Stimulated activated CD4-positive, alpha-beta T cell treated with anti-CD3 and anti-CD28 coated beads, Interleukin-12 subunit alpha, Interleukin-12 subunit beta, amount 100 ng/mL, for 48 hours (primary cell): ENCODE measurements around the gene DICER1.

Source experiments
- DNase-seq, 3 donors: peaks; one replicate each; pipeline ENCODE4 v3.0.0-alpha.2; 2020; ENCODE audit warnings: low read depth in 2 of 3, low spot score in 1 of 3

The DICER1 gene

DNA sequence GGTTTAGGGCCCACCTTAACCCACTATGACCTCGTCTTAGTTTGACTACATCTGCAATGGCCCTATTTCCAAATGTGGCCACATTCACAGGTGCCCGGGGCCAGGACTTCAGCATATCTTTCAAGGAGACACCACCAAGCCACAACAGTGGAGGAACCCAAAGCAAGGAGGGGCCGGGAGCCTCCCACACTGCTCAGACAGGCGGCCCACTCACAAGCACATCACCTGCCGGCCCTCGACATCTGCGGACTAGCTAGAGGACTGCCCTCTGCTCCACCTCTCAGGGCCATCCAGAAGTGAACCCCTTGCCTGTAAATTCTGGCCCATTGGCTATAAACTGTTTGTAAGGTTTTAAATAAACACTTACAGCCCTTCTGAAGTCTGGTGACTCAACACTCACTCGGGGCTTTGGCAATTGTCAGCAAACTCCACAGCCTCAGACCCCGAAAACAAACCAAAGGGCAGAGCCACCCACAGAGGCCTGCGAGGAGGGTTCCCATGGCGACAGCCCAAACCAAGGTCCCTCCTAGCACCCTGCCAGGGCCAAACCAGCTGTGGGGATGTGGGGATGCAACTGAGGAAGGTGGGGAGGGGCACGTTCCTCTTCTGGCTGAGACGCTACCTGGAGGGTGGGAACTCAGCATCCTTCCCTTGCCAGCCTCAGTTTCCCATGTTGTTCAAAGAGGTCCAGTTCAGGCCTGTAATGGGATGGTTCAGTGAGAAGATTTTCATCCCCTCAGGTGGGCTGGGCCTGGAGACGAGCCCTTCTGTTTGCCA lies 95.8 kb downstream of the DICER1 start:
- no peak for DNase-seq

DNA sequence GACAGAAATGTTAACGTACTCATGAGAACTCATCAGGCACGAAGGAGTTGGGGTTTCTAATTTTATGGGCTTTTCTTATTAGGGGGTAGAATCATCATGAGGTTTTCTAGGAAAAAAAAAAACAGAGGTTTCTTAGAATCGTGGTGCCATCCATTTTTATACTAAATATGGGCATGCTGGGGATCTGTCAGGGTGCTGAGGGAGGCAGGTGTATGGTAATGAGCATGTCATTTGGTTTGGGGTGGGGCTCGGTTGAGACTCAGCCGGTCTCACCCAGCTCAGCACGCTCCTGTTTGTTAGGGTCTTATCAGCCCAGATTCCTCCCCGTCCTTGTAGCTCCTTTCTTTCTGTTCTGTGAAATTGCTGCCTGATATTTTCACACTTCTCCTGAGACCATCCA lies 98.2 kb downstream of the DICER1 start:
- DNase-seq, result no peak

GRCh38 chr14:95058491-95058890 lies 98.8 kb downstream of the DICER1 start:
- no peak for DNase-seq

DNA sequence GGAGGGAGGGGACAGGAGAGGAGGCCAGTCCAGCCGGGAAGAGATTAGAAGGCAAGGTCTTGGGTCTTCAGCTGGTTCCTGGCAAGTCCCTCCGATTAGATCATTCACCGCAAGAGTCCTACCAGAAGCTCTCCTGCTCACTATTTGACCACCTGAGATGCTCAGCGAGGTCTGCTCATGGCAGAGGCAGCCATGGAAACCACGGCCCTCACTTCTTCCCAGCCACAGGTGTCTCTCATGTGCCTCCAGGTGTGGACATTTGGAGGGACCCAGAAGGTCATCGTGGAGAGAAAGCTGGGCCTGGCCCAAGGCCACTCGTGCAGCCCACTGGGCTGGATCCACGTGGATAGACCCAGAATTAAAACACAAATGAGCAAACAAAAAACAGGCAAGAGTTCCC lies 99.5 kb downstream of the DICER1 start:
- no peak for DNase-seq

- no peak for DNase-seq
These were observed 100.2 kb downstream of the DICER1 start for GRCh38 chr14:95057147-95057546.

GRCh38 chr14:95056476-95056875 lies 100.9 kb downstream of the DICER1 start:
- DNase-seq, result no peak

- DNase-seq, result no peak
These were observed 102.0 kb downstream of the DICER1 start for GRCh38 chr14:95055318-95055717.

GRCh38 chr14:95054346-95055280 lies 102.7 kb downstream of the DICER1 start:
- no peak for DNase-seq

DNA sequence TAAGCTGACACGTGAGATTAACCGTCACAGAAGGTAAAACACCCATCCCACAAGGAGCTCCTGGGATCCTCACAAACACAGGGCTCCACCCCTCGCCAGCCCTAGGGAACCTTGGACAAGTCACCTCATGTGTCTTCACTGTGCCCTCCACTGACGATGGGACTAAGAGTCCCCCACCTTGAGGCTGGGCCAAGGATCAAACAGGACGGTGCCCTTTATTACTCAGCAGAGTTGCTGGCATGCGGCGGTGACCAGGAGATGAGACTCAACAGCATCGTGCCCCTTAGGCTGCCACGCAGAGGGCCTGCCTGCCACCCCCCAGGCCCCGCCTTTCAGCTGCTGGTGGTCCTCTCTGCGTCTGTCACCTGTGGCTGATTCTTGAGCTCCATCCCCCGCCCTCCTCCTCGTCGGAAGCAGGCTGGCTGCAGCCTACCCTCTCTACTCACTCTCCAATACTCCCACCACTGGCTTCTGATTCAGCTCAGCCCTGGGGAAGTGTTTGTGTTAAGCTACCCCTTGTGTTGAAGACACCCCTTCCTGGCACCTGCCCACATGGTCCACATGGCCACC lies 105.2 kb downstream of the DICER1 start:
- DNase-seq, result no peak

GRCh38 chr14:95049952-95050351 lies 107.4 kb downstream of the DICER1 start:
- DNase-seq, result no peak

DNA sequence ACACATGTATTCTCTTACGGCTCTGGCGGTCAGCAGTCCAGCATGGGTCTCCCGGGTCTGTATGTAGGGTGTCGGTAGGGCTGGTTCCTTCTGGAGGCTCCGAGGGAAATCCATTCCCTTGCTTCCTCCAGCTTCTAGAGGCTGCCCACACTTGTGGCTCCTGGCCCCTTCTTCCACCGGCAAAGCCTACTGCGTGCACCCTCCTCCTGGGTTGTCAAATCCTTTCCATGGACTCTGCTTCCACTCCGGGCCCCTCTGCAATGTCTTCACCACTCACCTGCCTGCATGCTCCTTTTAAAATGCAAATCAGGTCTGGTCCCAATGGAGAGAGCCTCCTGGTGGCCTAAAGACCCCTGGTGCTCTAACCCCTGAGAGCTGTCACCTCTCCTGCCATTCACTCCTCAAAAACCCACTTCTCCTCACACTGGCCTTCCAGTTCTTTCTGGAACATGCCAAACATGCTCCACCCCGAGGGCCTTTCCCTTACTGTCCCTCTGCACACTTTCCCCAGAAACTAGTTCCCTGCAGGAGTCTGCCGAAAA lies 108.5 kb downstream of the DICER1 start:
- no peak for DNase-seq

DNA sequence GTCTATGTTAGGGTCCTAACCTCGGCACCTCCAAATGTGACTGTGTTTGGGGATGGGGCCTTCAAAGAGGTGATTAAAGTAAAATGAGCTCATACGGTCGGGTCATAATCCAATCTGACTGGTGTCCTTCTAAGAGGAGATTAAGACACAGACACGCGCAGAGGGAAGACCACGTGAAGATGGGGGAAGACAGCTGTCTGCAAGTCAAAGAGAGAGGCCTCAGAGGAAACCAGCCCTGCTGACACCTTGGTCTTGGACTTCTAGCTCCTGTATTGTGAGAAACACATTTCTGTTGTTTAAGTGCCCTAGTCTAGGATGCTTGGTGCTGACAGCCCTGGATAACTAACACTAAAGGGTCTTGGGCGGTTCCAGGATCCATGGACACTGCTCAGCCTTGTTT lies 109.6 kb downstream of the DICER1 start:
- no peak for DNase-seq

- DNase-seq, result no peak
These were observed 110.3 kb downstream of the DICER1 start for GRCh38 chr14:95046711-95047681.

GRCh38 chr14:95045836-95046430 lies 111.4 kb downstream of the DICER1 start:
- no peak for DNase-seq

DNA sequence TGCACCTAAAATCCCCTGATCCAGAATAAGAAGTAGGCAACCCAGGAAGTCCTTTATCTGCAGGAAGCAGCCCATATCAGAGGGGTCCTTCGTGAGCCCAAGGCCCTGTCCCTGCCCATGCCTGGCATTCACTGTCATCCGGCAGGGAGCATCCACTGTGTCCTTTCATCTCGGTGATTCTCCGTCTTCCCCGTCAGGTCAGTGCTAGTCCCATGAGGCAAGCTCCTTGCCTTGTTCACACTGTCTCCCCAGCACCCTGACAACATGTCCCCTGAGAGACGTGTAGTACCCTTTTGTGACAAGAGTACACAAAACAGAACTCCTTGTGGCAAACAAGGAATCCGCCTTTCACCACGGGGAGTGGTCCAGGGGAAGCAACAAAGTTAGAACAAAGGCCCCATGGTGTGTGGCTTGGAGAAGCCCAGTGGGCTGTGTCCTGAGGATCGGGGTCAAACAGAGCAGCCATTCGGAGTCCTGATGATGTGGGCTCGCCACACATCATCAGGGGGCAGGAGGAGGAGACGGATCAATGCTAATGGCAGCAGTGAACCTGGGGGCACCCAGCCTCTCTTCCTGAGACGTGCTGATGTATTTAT lies 112.1 kb downstream of the DICER1 start:
- no peak for DNase-seq

DNA sequence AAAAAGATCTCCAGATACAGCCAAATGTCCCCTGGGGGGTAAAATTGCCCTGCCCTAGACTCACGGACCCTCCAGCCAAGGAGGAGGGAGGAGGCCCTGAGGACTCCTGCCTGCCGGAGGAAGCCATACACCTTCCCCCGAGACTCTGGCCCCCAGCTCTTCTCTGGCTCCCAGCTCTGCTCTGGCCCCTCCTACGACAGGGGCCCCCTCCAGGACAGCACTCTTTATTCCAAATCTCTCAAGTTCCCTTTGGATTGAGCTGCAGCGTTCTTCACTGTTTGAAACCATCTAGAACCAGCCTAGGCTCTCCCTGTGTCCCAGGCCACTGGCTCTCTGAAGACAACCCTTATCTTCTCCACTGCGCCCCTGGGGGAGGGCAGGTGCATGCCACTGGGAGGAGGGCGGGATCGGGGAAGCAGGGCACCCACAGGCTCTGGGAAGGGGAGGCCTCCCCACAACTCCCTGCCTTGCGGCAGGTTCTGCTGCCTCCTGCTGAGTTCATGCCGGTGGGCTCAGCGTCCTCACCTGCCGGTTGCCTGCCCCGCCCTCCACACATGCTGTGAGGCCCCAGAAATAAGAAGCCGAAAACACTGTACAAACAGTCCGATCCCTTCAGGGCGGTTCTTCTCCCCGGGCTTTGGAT lies 112.7 kb downstream of the DICER1 start:
- no peak for DNase-seq

DNA sequence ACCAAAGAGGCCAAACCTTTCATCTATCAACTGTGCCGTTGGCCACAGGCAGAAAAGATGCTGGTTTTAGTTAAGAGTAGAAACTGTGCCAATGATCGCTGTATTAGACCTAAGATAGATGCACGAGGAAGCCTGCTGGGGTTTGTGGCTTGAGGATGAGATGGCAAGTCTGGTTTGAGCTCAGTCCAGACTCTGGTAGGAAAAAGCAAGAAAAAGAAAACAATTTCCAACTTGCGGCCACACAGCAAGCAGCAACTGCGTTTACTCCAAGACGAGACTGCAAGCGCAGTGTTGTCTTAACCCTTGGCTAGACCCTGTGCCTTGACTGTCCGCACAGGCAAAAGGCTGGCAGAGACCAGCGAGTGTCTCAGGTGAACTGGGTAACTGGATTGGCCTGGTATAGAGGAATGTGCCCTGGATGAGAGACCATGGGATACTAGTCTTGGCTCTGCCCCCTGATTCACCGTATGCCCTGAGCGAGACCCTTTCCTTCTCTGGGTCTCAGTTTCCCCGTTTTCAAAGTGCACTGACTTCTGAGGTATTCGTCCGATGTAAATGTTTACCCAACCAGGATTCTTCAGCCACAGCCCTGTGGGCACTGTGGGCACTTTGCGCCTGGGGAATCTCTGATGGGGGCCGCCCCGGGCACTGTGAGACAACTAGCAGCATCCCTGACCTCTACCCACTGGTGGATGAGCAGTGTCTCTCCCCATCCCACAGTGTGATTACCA lies 113.4 kb downstream of the DICER1 start:
- DNase-seq, result no peak

DNA sequence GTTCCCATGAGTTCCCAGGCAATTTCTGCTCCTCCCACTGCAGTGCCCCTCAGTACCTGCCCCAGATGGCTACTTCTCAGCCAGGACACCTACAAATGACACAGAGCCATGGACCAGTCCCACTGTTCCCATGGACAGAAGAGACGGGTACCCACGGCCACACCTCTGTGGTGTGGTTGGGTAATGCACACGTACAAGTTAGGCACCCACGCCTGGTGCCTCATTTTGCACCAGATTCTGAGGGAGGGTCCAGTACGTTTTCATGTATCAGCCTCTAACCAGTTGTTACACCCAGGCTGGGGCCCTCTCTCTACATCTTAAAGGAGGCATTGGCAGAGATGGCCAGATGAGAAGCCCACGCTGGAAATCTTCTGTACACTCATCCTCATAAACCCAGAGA lies 114.0 kb downstream of the DICER1 start:
- DNase-seq, result no peak
